ENCODE data around the gene ACTMAP.
"Not testable (repeated sequence)": the region's sequence is repeated elsewhere in the genome, so short reads cannot be mapped to it uniquely, and the experiment has no call there.

Gene ACTMAP

DNA sequence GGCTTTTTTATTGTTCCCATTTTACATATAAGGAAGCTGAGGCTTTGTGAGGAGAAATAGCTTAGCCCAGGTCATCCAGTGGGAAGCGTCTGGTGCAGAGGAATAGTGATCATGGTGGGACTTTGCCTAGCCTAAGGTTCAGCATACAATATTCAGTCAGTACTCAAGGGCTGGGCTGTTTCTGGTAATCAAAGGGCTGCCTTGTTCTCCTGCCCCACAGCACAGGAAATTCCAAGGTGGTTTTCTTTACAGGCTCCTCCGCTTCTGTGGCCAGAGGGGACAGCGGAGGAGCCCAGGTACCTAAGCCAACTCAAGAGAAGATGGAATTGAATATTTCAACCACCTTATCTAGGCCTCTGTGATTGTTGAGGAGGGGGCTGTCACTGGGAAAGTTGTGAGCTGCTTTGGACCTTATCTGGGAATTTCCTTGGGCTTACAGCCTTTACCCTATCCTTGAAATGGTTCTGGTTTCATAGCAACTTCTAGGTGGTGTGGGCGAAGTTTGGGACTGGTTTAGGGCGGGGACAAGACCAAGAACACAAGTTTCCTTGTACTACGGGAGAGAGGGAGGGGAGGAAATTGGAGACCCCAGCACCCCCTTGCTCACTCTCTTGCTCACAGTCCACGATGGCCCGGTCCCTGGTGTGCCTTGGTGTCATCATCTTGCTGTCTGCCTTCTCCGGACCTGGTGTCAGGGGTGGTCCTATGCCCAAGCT lies 24.8 kb upstream of the ACTMAP start, which contains the start of gene MIA:
TSS of gene MIA (plus strand) at position 606 of the 716 bp plus-strand sequence. CDS start at position 628, 22 bp downstream.
- no peak within 1 kb of the TSS for H3K4me3 ChIP-seq (ENCODE audit: low read depth, low read length)
- TF ChIP-seq, protein P1, sequence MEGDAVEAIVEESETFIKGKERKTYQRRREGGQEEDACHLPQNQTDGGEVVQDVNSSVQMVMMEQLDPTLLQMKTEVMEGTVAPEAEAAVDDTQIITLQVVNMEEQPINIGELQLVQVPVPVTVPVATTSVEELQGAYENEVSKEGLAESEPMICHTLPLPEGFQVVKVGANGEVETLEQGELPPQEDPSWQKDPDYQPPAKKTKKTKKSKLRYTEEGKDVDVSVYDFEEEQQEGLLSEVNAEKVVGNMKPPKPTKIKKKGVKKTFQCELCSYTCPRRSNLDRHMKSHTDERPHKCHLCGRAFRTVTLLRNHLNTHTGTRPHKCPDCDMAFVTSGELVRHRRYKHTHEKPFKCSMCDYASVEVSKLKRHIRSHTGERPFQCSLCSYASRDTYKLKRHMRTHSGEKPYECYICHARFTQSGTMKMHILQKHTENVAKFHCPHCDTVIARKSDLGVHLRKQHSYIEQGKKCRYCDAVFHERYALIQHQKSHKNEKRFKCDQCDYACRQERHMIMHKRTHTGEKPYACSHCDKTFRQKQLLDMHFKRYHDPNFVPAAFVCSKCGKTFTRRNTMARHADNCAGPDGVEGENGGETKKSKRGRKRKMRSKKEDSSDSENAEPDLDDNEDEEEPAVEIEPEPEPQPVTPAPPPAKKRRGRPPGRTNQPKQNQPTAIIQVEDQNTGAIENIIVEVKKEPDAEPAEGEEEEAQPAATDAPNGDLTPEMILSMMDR (IDR thresholded peaks at IDR 0.05; ENCODE audit: low read depth, low read length): no peak

DNA sequence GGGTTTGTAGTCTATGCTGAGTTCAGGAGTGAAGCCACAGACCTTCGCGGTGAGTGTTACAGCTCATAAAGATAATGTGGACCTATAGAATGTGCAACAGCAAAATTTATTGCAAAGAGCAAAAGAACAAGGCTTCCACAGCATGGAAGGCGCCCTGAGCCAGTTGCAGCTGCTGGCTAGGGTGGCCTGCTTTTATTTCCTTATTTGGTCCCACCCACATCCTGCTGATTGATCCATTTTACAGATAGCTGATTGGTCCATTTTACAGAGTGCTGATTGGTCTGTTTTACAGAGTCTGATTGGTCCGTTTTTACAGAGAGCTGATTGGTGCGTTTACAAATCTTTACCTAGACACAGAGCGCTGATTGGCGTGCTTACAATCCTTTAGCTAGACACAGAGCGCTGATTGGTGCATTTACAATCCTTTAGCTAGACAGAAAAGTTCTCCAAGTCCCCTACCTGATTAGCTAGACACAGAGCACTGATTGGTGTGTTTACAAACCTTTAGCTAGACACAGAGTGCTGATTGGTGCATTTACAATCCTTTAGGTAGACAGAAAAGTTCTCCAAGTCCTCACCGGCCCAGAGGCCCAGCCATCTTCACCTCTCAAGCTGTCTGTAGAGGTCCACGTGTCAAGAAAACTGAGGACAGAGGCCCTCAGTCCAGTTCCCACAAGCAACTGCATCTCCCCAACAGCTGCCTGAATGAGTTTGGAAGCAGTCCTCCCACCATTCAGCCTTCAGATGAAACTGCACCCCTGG lies 21.0 kb upstream of the ACTMAP start:
- not testable (repeated sequence) for H3K4me3 ChIP-seq (ENCODE audit: low read depth, low read length)

DNA sequence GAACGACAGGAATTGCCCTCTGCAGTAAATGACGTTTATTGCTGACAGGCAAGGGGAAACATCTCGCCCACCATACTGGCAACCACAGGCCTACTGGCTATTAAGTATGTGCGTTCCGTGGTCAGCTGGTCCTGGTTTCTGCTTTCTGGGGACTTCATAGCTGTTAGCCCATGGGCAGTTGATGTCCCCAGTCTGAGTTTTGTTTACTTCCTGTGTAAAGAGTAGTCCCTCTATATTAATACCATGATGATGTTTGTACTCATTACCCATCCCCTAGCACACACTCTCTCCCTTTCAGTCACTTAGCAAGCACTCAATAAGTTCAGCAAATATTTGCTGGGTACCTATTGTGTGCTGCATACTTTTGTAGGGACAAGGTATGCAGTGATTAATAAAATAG lies 18.6 kb upstream of the ACTMAP start:
- TF ChIP-seq, protein P1 (IDR thresholded peaks at IDR 0.05; ENCODE audit: low read depth, low read length): no peak
- no peak overlapping the region for H3K4me3 ChIP-seq (ENCODE audit: low read depth, low read length)

DNA sequence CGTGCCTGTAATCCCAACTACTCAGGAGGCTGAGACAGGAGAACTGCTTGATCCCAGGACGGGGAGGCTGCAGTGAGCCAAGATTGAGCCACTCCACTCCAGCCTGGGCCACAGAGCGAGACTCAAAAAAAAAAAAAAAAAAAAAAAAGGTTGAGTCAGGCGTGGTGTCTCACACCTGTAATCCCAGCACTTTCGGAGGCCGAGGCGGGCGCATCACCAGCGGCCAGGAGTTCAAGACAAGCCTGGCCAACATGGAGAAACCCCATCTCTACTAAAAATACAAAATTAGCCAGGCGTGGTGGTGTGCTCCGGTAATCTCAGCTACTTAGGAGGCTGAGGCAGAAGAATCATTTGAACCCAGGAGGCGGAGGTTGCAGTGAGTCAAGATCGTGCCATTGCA lies 16.1 kb upstream of the ACTMAP start:
- H3K4me3 ChIP-seq (ENCODE audit: low read depth, low read length): not testable (repeated sequence)

DNA sequence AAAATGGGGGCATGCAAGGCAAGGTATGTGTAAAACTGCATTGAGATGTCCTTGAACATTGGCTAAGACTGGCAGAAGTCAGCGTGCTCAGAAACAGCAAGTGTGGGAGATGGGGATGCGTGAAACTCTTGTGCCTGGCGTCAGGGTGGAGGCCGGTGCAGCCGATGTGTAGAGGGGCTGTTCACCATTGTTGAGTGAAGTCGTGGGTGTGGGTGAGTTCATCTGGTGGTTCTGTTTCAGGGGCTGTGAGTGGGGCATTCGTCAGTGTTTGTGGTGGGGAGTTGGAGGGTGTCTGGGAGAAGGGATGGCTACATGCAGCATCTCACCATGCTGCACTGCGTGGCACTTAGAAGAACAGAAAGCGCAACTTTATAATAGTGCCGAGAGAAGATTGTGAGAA lies 13.7 kb upstream of the ACTMAP start:
- H3K4me3 ChIP-seq (ENCODE audit: low read depth, low read length): no peak overlapping the region
- TF ChIP-seq, protein P1 (IDR thresholded peaks at IDR 0.05; ENCODE audit: low read depth, low read length): no peak

DNA sequence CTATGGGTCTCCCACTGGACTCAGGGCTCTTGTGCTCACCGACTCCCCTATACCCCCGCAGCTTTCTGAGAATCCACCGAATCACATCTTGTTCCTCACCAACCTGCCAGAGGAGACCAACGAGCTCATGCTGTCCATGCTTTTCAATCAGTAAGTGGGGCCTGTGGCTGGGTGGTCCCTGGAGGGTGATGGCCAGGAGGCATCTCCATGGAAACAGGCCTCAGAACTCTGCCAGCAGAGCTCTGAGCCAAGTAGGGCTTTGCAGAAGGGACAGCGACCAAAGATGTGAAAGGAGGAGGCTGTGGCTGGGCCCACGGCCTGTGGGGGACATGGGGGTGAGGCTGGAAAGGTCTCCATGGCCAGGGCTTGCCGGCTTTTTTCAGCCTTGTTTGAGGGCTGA lies 13.2 kb upstream of the ACTMAP start:
- TF ChIP-seq, protein P1 (IDR thresholded peaks at IDR 0.05; ENCODE audit: low read depth, low read length): no peak
- no peak overlapping the region for H3K4me3 ChIP-seq (ENCODE audit: low read depth, low read length)

DNA sequence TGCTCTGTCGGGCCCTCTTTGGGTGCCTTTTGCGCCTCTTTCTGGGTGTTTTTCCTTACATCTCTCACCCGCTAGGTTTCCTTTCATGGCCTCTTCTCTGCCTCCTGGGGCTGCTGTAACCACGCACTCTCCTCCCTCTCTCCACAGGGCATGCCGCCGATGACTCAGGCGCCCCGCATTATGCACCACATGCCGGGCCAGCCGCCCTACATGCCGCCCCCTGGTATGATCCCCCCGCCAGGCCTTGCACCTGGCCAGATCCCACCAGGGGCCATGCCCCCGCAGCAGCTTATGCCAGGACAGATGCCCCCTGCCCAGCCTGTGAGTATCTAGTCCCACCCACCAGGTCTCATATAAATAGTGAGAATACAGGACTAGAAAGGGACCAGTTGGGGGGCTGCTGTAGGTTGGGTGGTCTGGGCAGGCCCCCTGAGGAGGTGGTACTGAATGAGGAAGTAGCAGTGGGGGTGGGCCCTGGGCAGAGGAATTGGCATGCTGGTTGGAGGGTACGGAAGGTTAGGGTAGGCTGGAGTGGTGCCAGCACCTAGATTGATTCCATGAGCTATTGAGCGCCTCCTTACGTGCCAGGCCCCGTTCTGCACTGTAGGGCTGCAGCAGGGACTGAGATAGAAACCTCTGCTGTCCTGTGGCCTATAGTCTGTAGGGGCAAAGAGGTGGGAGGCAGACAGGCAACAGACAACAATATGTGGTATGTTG lies 12.6 kb upstream of the ACTMAP start:
- no peak overlapping the region for H3K4me3 ChIP-seq (ENCODE audit: low read depth, low read length)
- TF ChIP-seq, protein P1 (IDR thresholded peaks at IDR 0.05; ENCODE audit: low read depth, low read length): no peak

DNA sequence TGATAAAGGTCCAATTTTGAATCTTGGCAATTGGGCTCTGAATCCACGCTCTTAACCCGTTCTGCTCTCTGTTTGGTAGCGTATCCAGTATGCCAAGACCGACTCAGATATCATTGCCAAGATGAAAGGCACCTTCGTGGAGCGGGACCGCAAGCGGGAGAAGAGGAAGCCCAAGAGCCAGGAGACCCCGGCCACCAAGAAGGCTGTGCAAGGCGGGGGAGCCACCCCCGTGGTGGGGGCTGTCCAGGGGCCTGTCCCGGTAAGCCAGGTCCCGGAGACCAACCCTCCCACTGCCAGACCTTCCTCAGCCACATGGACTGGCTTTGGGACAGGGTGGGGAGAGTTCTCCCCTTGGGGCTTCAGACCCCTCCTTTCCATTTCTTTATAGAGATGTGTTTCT lies 9.1 kb upstream of the ACTMAP start:
- H3K4me3 ChIP-seq (ENCODE audit: low read depth, low read length): no peak overlapping the region
- TF ChIP-seq, protein P1 (IDR thresholded peaks at IDR 0.05; ENCODE audit: low read depth, low read length): no peak
